GM10248 (cell line): ENCODE results near the gene HDAC5.
"Not testable (repeated sequence)": the region's sequence is repeated elsewhere in the genome, so short reads cannot be mapped to it uniquely, and the experiment has no call there.

Experiments
- CTCF ChIA-PET: fragments of 300-600 bp; sonication (Branson Sonifier 250); formaldehyde crosslinking; extraction: SDS; loops from one replicate; lab custom pipeline; 2021; ENCODE audit warnings: antibody characterized with exemption; lab: Yijun Ruan, JAX
- POLR2A ChIA-PET: fragments of 350-650 bp; sonication (Branson Sonifier 250); formaldehyde crosslinking; extraction: SDS; loops from one replicate; lab custom pipeline; 2020; ENCODE audit warnings: antibody characterized with exemption; lab: Yijun Ruan, JAX
- DNase-seq: peaks from one replicate; pipeline ENCODE4 v3.0.0; 2012; ENCODE audit errors: extremely low spot score
- TF ChIP-seq, protein P1 (sequence below): IDR thresholded peaks from 2 replicates; pipeline ENCODE4 v1.5.1; 2012; ENCODE audit warnings: mild to moderate bottlenecking, low read depth; ENCODE audit errors: extremely low read depth, missing control alignments, control extremely low read depth

HDAC5 gene

DNA sequence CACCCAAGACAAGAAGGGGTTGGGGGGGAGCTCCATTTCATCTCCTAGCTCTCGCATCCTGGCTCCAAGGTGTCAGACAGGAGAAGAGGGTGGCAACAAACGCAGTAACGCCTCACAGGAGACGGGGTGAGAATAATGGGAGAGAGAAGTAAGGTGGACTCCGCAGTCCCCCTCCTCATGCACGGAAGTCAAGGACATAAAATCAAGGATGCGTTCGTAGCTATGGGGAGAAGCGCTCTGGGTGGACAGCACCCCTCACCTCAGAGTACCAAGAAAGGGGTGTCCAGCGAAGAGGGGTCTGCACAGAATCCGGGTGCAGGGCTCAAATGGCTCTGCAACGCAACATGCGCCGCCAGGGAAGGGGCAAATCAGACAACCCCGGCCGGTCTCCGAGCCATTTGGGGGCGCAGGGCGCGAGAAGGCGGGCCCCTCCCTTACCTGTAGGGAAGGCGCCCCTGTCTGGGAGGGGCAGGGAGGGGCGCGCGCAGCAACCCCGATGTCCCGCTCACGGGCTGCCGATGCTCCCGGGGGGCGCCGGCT is 555 bp downstream of the HDAC5 start:
- TF ChIP-seq, protein P1, sequence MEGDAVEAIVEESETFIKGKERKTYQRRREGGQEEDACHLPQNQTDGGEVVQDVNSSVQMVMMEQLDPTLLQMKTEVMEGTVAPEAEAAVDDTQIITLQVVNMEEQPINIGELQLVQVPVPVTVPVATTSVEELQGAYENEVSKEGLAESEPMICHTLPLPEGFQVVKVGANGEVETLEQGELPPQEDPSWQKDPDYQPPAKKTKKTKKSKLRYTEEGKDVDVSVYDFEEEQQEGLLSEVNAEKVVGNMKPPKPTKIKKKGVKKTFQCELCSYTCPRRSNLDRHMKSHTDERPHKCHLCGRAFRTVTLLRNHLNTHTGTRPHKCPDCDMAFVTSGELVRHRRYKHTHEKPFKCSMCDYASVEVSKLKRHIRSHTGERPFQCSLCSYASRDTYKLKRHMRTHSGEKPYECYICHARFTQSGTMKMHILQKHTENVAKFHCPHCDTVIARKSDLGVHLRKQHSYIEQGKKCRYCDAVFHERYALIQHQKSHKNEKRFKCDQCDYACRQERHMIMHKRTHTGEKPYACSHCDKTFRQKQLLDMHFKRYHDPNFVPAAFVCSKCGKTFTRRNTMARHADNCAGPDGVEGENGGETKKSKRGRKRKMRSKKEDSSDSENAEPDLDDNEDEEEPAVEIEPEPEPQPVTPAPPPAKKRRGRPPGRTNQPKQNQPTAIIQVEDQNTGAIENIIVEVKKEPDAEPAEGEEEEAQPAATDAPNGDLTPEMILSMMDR: peak; percentile 7
- ChIA-PET POLR2A (interaction anchor here (0.9 to 2.7 kb wide), 5 partner anchors 11 to 762 kb away, joined by 3 to 18 read pairs (median 4); no protein-coding TSS in a partner anchor), CTCF (interaction anchor here (0.6 to 2.6 kb wide), 15 partner anchors 9 to 164 kb away, joined by 3 to 17 read pairs (median 5); partner anchors contain the start of genes HROB and TMUB2)
- no peak for DNase-seq

DNA sequence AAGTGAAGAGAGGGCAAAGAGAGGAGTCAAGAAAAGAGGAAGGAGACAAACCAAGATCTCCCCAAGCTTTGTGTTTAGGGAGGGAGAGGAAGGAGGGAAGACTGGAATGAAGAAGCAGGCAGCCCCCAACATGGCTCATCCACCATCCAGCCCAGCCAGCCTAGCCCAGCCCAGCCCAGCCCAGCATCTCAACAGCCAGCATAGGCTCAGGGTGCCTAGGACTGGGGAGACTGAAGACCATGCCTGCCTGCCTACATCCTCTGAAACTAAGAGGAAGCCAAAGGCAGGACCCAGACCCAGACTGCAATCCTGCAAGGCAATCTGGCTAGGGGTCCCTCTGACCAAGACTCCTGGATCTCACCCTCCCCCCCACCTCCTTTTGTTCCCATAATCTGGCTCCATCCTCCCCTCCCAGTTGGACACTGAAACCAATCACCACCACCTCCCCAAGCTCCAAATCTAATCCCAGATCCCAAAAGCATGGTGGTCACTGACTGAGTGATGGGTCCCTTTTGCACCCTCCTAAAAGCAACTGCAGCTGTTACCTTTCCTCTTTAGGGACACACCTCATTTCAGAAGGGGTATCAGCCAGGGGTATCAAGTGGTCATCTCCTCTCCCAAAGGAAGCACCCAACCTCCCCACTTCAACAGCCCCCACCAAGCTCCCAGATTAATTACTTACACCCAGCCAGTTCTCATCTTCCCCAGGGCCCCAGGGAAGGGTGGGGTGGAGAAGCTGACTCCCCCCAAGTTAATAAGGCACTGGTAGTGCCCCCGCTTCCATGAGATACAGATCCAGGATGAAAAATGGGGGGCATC is 1.2 kb downstream of the HDAC5 start:
- ChIA-PET POLR2A (interaction anchor here (2.0 to 2.7 kb wide), 2 partner anchors 10 to 15 kb away, joined by 7 to 18 read pairs; no protein-coding TSS in a partner anchor), CTCF (interaction anchor here (0.6 to 2.6 kb wide), 8 partner anchors 11 to 228 kb away, joined by 3 to 17 read pairs (median 4); partner anchors contain the start of gene HROB)
- DNase-seq: no peak
- TF ChIP-seq, protein P1: no peak

DNA sequence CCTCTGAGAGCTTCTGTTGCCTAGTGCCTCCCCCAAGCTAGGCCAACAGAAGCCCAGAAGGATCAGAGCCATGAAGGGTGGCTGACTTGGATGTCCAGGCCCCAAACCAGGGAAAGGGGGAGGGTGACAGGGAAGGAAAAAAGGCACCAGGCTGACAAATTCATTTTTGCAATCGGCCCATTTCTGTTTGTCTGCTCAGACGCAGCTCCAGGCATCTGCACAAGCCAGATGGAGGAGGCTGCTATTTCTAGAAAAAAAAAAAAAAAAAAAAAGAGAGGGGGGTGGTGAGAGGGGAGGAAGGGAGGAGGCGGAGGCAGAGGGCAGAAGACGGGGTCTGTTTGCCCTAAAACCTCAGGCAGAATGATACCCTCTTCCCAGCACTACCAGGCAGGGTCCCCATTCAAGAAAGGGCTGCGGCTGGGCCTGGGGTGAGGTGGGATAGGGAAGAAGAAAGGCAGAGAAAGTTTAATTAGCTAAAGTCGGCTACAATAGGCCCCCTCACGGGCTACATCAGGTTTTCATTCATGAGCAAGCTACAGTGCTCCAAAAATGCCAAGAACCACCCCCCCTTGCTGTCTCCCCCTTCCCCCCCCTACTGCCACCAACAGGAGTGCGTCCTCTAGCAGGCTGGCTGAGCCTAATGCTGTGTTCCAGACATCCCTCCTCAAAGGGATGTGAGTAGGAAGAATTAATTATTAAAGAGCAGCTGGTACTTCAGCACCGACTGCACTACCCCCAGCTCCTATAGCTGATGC is 2.4 kb downstream of the HDAC5 start:
- ChIA-PET CTCF (interaction anchor here (1.1 to 1.5 kb wide), 4 partner anchors 10 to 229 kb away, joined by 3 to 4 read pairs (median 4); no protein-coding TSS in a partner anchor), POLR2A (interaction anchor here (0.6 to 2.7 kb wide), 3 partner anchors 9 to 150 kb away, joined by 5 to 18 read pairs (median 6); no protein-coding TSS in a partner anchor)
- DNase-seq: no peak

DNA sequence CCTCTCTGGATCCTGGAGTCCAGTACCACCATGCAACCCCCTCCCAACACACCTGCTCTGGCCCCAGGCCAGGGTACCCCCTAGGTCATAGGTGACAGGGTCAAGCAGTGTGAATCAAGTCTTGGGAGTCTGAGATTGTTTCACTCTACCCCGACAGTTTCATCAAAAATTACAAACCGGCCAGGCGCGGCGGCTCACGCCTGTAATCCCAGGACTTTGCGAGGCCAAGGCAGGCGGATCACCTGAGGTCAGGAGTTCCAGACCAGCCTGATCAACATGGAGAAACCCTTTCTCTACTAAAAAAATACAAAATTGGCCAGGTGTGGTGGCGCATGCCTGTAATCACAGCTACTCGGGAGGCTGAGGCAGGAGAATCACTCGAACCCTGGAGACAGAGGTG is 3.2 kb downstream of the HDAC5 start:
- ChIA-PET CTCF (interaction anchor here (1.2 to 1.4 kb wide), 4 partner anchors 21 to 177 kb away, joined by 3 to 4 read pairs (median 3); no protein-coding TSS in a partner anchor), POLR2A (interaction anchor here (0.6 kb wide), 2 partner anchors 56 to 150 kb away, joined by 5 to 6 read pairs; no protein-coding TSS in a partner anchor)
- DNase-seq: not testable (repeated sequence)

More for the DNA sequence above, 2.4 kb downstream of the HDAC5 start:
- TF ChIP-seq, protein P1: no peak

DNA sequence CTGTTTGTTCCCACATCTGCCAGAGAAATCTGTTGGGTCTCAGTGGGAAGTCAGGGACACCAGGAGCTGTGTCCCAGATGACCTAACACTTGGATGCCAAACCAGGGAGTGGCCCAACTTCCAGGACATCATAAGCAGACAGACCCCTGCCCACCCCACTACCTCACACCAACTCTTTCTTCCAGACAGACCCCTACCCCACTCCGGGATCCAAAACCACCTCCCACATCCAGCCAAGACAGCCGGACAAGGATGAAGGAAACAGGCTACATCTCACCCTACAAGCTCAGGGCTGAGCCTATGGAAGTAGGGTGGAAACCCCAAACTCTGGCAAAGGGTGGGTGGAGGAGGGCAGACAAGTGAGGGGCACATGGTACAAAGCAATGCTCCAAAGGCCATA is 3.6 kb downstream of the HDAC5 start:
- DNase-seq: no peak
- ChIA-PET CTCF (interaction anchor here (0.7 to 1.3 kb wide), 4 partner anchors 13 to 176 kb away, joined by 3 to 4 read pairs (median 3); no protein-coding TSS in a partner anchor), POLR2A (no interaction called here)
- TF ChIP-seq, protein P1: no peak

DNA sequence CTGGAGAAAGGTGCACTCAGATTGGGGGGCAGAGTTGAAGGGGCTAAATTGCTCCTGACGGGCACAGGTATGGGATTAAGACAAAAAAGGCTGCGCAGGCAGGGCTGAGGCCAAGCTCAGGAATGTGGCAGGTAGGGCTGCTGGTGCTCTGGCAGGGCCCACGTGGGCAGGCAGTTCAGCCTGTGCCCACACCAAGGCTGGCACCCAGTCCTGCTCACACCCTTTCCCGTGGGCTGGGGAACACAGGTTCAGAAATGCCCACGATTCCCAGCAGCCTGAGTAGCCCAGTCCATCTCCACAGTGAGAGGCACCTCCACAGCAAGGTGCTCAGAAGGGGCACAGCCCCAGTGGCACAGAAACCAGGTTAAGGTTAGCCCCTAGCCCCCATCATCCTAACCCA is 4.4 kb downstream of the HDAC5 start:
- DNase-seq: no peak
- POLR2A ChIA-PET: interaction anchor here (0.6 kb wide), 1 partner anchor 194 kb away, joined by 6 read pairs; no protein-coding TSS in a partner anchor
- TF ChIP-seq, protein P1: no peak
- CTCF ChIA-PET: interaction anchor here (0.7 to 1.3 kb wide), 3 partner anchors 12 to 175 kb away, joined by 3 read pairs; no protein-coding TSS in a partner anchor
